Measurements from ENCODE around the gene RABEP1.

RABEP1 gene

DNA sequence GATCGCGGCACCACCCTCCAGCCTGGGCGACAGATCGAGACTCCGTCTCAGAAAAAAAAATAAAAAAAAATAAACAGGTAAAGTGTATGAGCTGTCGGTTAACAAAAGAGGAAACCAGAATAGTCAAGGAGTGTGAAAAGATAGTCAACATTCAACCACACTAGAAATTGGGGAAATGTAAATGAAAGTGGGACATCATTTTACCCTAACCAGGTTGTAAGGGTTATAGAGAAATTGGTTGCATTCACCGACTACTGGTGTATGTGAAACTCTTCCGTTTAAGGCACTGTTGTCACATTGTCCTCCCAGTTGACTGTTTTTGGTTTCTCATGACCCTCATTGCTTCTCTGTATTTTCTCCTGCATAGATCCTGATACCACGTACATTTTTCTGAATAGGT is 62.8 kb downstream of the RABEP1 start:
- H3K4me3 ChIP-seq (ENCODE audit: low read depth, low read length), result no peak overlapping the region
- TF ChIP-seq, protein P1, sequence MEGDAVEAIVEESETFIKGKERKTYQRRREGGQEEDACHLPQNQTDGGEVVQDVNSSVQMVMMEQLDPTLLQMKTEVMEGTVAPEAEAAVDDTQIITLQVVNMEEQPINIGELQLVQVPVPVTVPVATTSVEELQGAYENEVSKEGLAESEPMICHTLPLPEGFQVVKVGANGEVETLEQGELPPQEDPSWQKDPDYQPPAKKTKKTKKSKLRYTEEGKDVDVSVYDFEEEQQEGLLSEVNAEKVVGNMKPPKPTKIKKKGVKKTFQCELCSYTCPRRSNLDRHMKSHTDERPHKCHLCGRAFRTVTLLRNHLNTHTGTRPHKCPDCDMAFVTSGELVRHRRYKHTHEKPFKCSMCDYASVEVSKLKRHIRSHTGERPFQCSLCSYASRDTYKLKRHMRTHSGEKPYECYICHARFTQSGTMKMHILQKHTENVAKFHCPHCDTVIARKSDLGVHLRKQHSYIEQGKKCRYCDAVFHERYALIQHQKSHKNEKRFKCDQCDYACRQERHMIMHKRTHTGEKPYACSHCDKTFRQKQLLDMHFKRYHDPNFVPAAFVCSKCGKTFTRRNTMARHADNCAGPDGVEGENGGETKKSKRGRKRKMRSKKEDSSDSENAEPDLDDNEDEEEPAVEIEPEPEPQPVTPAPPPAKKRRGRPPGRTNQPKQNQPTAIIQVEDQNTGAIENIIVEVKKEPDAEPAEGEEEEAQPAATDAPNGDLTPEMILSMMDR (IDR thresholded peaks at IDR 0.05; ENCODE audit: insufficient read depth, low read depth, low read length, missing control alignments), result no peak
- DNase-seq (ENCODE audit: low read depth), result no peak

DNA sequence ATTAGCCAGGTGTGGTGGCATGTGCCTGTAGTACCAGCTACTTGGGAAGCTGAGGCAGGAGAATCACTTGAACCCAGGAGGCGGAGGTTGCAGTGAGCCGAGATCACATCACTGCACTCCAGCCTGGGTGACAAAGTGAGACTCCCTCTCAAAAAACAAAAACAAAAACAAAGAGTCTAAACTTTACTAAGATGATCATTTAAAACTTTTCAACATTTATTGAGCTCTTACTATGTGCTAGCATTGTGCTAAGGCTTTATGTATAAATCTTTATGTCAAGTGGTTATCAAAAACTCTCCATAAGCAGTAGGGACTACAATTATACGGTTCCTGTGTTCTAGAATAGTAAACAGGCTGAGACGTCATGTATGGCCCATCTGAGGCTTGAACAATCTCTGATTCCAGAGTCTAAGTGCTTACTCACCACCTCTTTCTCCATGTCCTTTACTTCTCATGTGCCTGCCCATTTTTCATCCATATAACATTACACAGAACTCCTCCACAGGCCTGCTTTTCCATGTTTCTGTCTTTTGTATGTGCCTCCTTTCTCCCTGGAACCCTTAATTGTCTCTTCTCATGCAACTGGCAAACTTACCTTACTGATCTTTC is 70.7 kb downstream of the RABEP1 start:
- TF ChIP-seq, protein P1 (IDR thresholded peaks at IDR 0.05; ENCODE audit: insufficient read depth, low read depth, low read length, missing control alignments), result no peak
- H3K4me3 ChIP-seq (ENCODE audit: low read depth, low read length), result no peak overlapping the region
- DNase-seq (ENCODE audit: low read depth), result no peak

DNA sequence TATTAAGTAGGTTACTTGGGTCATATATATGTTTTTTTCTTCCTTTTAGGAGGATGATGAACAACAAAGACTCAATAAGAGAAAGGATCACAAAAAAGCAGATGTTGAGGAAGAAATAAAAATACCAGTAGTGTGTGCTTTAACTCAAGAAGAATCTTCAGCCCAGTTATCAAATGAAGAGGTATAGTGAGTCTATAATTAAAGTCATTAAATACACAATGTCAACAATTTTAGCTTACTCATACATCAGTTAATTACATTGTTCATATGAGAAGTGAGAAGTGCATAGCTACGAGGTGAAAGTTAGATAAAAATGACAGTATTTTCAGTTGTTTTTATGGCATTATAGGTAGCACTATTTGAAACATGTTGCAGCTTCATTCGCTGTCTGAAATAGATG is 72.2 kb downstream of the RABEP1 start:
- TF ChIP-seq, protein P1 (IDR thresholded peaks at IDR 0.05; ENCODE audit: insufficient read depth, low read depth, low read length, missing control alignments), result no peak
- no peak overlapping the region for H3K4me3 ChIP-seq (ENCODE audit: low read depth, low read length)
- no peak for DNase-seq (ENCODE audit: low read depth)

DNA sequence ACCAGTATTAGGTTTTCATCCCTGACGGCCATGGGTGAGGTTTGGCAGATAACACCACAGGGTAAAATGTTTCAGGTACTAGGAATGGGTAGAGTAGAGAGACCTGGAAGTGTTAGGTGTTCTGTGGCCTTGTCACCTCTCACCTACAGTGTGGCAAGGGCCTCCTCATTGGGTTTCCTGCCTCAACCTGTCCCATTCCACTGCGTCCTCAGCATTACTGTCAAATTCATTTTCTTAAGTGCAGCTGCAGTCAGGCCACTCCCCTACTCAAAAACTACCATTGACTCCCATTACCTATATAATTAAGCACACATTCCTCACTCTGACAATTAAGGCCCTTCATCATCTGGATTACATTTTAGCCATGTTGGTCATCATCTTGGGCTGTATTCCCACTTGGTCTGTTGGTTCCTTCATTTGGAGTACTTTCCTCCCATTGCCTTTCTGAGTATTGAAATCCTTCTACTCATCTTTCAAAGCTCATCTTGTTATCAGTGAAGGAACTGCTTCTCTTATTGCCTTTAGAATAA is 72.9 kb downstream of the RABEP1 start:
- TF ChIP-seq, protein P1 (IDR thresholded peaks at IDR 0.05; ENCODE audit: insufficient read depth, low read depth, low read length, missing control alignments), result no peak
- H3K4me3 ChIP-seq (ENCODE audit: low read depth, low read length), result no peak overlapping the region
- DNase-seq (ENCODE audit: low read depth), result no peak

DNA sequence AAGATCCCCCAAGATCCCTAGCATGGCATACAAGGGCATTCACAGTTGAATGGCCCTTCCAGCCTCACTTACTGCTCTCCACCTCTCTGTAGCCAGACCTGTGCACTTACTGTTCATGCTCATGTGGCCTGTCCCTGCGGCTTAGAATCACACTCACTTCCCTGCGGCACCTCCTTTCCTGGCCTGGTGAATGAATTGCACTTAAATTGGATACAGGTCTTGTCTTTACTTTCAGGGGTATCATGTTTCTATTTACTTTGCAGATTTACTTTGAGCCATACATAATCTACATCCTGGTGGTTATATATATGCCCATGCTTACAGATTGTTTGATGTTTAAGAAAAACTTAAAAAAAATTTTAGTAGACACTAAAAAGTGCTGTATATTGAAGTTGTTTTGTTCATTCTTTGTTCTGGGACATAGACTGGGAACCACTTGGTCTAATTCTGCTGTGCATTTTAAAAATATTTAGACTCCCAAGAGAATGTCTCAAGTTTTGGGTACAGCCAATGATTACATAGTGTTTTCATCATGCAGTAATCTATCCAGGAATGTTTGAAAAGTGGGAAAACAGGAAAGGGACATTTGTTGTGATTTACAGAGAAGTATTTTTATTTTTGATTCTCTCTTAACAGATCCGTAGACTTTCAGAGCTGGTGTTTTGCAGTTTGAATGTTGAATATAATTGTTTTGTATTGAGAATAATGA is 73.5 kb downstream of the RABEP1 start:
- no peak overlapping the region for H3K4me3 ChIP-seq (ENCODE audit: low read depth, low read length)
- TF ChIP-seq, protein P1 (IDR thresholded peaks at IDR 0.05; ENCODE audit: insufficient read depth, low read depth, low read length, missing control alignments), result no peak
- DNase-seq (ENCODE audit: low read depth), result no peak

DNA sequence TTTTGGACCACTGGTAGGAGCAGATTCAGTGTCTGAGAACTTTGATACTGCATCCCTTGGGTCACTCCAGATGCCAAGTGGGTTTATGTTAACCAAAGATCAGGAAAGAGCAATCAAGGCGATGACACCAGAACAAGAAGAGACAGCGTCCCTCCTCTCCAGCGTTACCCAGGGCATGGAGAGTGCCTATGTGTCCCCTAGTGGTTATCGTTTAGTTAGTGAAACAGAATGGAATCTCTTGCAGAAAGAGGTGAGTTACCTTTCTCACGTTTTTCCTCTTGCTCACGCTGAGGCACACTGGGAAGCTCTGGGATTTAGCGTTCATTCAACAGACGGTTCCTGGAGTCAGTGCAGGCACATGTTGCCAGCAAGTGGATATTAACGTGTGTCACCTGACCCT is 79.3 kb downstream of the RABEP1 start:
- TF ChIP-seq, protein P1 (IDR thresholded peaks at IDR 0.05; ENCODE audit: insufficient read depth, low read depth, low read length, missing control alignments), result no peak
- no peak overlapping the region for H3K4me3 ChIP-seq (ENCODE audit: low read depth, low read length)
- DNase-seq (ENCODE audit: low read depth), result no peak

Data from GM12865 (cell line).